Body of pancreas (tissue), 4 donors: ENCODE data around the gene THAP9. TPM values are rescaled to one million over a fixed set of nuclear protein-coding genes. Genes with fewer than 3 reads are reported as not detected.

ENCODE experiments used
- ATAC-seq: fragments of 150-250 bp; one replicate; pipeline ENCODE4 v1.9.1; 2016
- DNase-seq, 4 donors: peaks; one replicate each; pipeline ENCODE4 v3.0.0-alpha.2; 2019
- H3K27ac ChIP-seq, 4 donors: fragments of 200-600 bp; sonication (generic); 1 replicate in 3 of 4; 2 replicates in 1 of 4; pipeline versions ENCODE4 v1.5.1 to v1.6.1; 2016 to 2019; ENCODE audit warnings: mild to moderate bottlenecking in 1 of 4, mixed read lengths in 1 of 4, moderate library complexity in 1 of 4
- H3K27me3 ChIP-seq, 2 donors: fragments of 200-600 bp; sonication (generic); one replicate each; pipeline ENCODE4 v1.6.0; 2016; ENCODE audit warnings: mild to moderate bottlenecking in 1 of 2
- H3K36me3 ChIP-seq, 2 donors: fragments of 200-600 bp; sonication (generic); replicated peaks in 1 of 2; 2 replicates each; pipeline ENCODE4 v1.5.1; 2016; ENCODE audit warnings: low read depth in 2 of 2; ENCODE audit not compliant: insufficient read depth in 1 of 2
- H3K4me1 ChIP-seq: fragments of 200-600 bp; sonication (generic); one replicate; pipeline ENCODE4 v1.6.0; 2016
- H3K4me3 ChIP-seq, 2 donors: fragments of 200-600 bp; sonication (generic); 1 replicate in 1 of 2; 2 replicates in 1 of 2; pipeline ENCODE4 v1.5.1; 2016 to 2019
- H3K9me3 ChIP-seq, 3 donors: fragments of 200-600 bp; sonication (generic); 1 replicate in 2 of 3; 2 replicates in 1 of 3; pipeline ENCODE4 v1.5.1; 2016
- POLR2A ChIP-seq, 3 donors: fragments of 450-650 bp; IDR thresholded peaks; one replicate each; pipeline ENCODE4 v1.6.1; 2016; ENCODE audit warnings: antibody characterized with exemption in 3 of 3, mild to moderate bottlenecking in 2 of 3
- WGBS, 2 donors: methylation state at CpG; one replicate each; pipeline ENCODE4 v1.1.5; 2017; 5-methylcytosine and 5-hydroxymethylcytosine counted together
- intact Hi-C: fragments of 100-400 bp; cut with DNase I; formaldehyde crosslinking; loops from one replicate; pipeline ENCODE4 v1.15.1; 2023
- total RNA-seq, 2 donors: library from RNA; depleted of rRNA; stranded (reverse); fragments of >200 nt; gene quantifications; one replicate each; pipeline ENCODE4 v1.1.0, GENCODE V29; 2016
- TF ChIP-seq, protein P1 (sequence below), 7 experiments: fragments of 450-650 bp in 4 of 7; fragments of 200-600 bp in 3 of 7; sonication (generic) in 3 of 7; IDR thresholded peaks; one replicate each; pipeline ENCODE4 v1.5.1; 2016 to 2019; ENCODE audit warnings: antibody characterized with exemption in 7 of 7

THAP9 gene
- total RNA-seq, 2 donors from 2014 or later = 0.33 to 3.9 TPM

DNA sequence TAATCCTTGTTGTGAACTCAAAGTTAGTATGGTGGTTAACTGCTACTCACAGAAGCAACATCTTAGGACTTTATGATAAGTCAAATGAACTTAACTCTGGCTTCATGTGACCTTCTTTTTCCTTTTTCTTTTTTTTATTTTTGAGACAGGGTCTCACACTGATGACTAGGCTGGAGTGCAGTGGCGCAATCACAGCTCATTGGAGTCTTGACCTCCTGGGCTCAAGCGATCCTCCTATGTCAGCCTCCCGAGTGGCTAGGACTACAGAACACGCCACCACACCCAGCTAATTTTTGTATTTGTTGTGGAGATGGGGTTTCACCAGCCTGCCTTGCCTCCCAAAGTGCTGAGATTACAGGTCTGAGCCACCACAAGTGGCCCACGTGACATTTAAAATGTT, 32.0 kb upstream of the THAP9 start:
- peaks cover 29% of the 10 kb centered on the region for H3K4me1 ChIP-seq
- no peak overlapping the region for H3K4me3 ChIP-seq
- intact Hi-C loops = no loop called here
- WGBS, 2 donors = 94 to 97% methylated on average over 5 of the region's 5 CpGs
- DNase-seq = no peak
- peak overlapping the region in 1 of 4 donors; percentile 81 for H3K27ac ChIP-seq
- peaks cover 16 to 29% of the 10 kb centered on the region in 2 donors for H3K36me3 ChIP-seq
- no peaks in the 10 kb centered on the region for H3K9me3 ChIP-seq
- ATAC-seq = no peak
- no peaks in the 10 kb centered on the region for H3K27me3 ChIP-seq
- TF ChIP-seq POLR2A (IDR thresholded peaks at IDR 0.05) = no peak
- TF ChIP-seq, protein P1, sequence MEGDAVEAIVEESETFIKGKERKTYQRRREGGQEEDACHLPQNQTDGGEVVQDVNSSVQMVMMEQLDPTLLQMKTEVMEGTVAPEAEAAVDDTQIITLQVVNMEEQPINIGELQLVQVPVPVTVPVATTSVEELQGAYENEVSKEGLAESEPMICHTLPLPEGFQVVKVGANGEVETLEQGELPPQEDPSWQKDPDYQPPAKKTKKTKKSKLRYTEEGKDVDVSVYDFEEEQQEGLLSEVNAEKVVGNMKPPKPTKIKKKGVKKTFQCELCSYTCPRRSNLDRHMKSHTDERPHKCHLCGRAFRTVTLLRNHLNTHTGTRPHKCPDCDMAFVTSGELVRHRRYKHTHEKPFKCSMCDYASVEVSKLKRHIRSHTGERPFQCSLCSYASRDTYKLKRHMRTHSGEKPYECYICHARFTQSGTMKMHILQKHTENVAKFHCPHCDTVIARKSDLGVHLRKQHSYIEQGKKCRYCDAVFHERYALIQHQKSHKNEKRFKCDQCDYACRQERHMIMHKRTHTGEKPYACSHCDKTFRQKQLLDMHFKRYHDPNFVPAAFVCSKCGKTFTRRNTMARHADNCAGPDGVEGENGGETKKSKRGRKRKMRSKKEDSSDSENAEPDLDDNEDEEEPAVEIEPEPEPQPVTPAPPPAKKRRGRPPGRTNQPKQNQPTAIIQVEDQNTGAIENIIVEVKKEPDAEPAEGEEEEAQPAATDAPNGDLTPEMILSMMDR (IDR thresholded peaks at IDR 0.05) = no peak

DNA sequence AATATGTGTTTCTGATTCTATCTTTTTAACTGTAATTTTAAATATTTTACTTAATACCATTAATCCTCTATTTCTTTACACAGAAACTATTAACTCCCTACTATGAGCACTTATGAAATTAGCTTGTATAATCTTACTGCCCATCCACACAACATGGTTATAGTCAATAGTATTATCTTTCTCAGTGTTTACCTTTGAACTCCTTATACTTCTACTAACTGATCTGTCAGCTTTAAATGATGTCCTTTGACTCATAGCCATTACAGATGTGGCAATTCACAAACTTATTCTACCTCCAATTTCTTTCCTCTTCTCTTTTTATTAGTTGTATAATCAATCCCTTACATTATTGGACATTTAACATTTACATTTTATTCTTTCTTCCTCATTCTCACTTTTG, 15.1 kb upstream of the THAP9 start:
- H3K27ac ChIP-seq = peak overlapping the region in 3 of 4 donors; percentile 35 to 99 (median 57)
- TF ChIP-seq, protein P1 (IDR thresholded peaks at IDR 0.05) = no peak
- TF ChIP-seq POLR2A (IDR thresholded peaks at IDR 0.05) = no peak
- intact Hi-C loops = no loop called here
- no peak overlapping the region for H3K4me3 ChIP-seq
- H3K27me3 ChIP-seq = no peaks in the 10 kb centered on the region
- H3K36me3 ChIP-seq = no peaks in the 10 kb centered on the region
- DNase-seq (no peak), ATAC-seq (no peak)
- H3K4me1 ChIP-seq = peaks cover 60% of the 10 kb centered on the region
- H3K9me3 ChIP-seq = no peaks in the 10 kb centered on the region

DNA sequence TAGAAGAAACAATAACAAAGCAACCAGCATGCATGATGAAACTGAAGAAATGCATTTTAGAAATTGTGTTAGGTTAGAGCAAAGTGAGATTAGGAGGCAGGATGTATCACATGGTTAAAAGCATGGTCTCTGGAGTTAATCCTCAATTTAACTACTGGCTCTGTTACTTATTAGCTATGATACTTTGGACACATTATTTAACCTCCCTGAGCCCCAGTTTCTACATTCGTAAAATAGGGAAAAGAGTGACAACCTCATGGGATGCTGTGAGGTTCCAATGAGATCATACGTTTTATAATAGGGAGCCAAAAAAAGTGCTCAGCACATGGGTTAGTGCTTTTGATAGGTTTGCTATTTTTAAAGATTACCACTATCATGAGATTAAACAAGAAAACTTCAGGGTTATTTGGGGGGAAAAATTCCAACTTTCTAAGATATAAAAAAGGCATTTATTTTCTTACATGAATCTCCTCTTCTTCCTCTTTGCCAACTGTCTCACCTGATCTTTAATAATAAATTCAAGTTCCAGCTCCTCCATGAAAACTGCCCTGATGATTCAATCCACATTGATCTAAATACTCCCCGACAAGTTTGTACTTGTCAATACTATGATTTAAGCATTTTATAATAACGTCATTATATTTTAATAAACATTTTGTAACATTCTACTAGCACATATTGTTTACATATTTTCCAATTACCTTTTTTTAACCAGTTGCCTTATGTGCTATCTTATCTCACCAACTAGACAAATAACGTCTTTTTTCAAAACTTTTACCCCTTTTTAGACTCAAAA, 14.2 kb upstream of the THAP9 start:
- H3K4me1 ChIP-seq = peaks cover 57% of the 10 kb centered on the region
- no peaks in the 10 kb centered on the region for H3K36me3 ChIP-seq
- intact Hi-C loops = no loop called here
- peak overlapping the region in 3 of 4 donors; percentile 35 to 99 (median 57) for H3K27ac ChIP-seq
- H3K27me3 ChIP-seq = no peaks in the 10 kb centered on the region
- DNase-seq (no peak), ATAC-seq (no peak)
- no peak overlapping the region for H3K4me3 ChIP-seq
- whole genome bisulfite sequencing, 2 donors = 9 to 16% methylated on average over 5 of the region's 5 CpGs
- TF ChIP-seq POLR2A (IDR thresholded peaks at IDR 0.05) = peak in 1 of 3 donors; percentile 13
- TF ChIP-seq, protein P1 (IDR thresholded peaks at IDR 0.05) = no peak
- H3K9me3 ChIP-seq = no peaks in the 10 kb centered on the region

DNA sequence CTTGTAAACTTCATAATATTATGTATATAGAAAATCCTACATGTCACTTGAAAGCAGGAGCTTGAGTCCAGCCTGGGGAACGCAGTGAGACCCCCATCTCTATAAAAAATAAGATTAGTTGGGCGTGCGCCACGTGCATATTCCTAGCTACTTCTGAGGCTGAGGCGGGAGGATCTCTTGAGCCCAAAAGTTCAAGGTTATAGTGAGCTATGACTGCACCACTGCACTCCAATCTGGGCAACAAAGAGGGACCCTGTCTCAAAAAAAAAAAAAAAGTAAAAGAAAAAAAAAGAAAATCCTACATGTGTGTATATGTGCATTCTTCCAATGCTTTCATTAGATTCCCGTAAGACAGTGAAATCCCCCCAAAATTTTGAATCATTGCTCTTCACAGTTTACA, 11.2 kb upstream of the THAP9 start:
- H3K27me3 ChIP-seq = no peaks in the 10 kb centered on the region
- H3K4me1 ChIP-seq = peaks cover 44% of the 10 kb centered on the region
- no peak for DNase-seq
- peaks cover 0 to 3% of the 10 kb centered on the region in 2 donors for H3K36me3 ChIP-seq
- 30 to 36% methylated on average over 6 of the region's 6 CpGs for WGBS, 2 donors
- no peak for ATAC-seq
- no peaks in the 10 kb centered on the region for H3K9me3 ChIP-seq
- intact Hi-C loops = no loop called here
- H3K4me3 ChIP-seq = peak overlapping the region; percentile 2 to 58
- peak overlapping the region in 3 of 4 donors; percentile 3 to 99 (median 96) for H3K27ac ChIP-seq
- TF ChIP-seq, protein P1 (IDR thresholded peaks at IDR 0.05) = no peak

DNA sequence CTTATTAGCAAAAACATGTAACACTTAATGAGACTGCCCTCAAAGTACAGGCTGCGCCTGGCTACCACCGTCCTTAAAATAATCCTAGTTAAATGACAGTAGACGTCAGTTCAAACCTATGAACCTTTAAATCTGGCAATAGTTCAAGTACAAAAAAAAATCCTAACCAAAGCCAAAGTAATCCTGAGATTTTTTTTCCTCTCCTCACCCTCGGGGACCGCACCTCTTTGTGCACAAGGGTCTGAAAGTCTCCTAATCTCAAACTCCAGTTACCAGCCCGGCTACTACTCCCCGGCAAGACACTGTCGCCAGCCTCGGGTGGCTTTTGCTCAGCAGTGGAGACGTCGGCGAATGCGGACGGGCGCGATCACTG, 10.0 kb upstream of the THAP9 start:
- intact Hi-C loops = no loop called here
- H3K9me3 ChIP-seq = no peaks in the 10 kb centered on the region
- peak overlapping the region; percentile 58 to 75 for H3K4me3 ChIP-seq
- H3K27ac ChIP-seq = peak overlapping the region; percentile 96 to 99 (median 98)
- H3K36me3 ChIP-seq = peaks cover 0 to 5% of the 10 kb centered on the region in 2 donors
- ATAC-seq (no peak), DNase-seq (no peak)
- WGBS, 2 donors = 0% methylated on average over 6 to 16 of the region's 16 CpGs
- TF ChIP-seq POLR2A (IDR thresholded peaks at IDR 0.05) = no peak
- TF ChIP-seq, protein P1 (IDR thresholded peaks at IDR 0.05) = no peak
- H3K4me1 ChIP-seq = peaks cover 35% of the 10 kb centered on the region
- no peaks in the 10 kb centered on the region for H3K27me3 ChIP-seq
